ENCODE results near the gene RAPGEF1. TPM values are rescaled to one million over a fixed set of nuclear protein-coding genes. Genes with fewer than 3 reads are reported as not detected.

RAPGEF1 gene
- total RNA-seq, 2 experiments from 2014 or later: 118 to 243 TPM

DNA sequence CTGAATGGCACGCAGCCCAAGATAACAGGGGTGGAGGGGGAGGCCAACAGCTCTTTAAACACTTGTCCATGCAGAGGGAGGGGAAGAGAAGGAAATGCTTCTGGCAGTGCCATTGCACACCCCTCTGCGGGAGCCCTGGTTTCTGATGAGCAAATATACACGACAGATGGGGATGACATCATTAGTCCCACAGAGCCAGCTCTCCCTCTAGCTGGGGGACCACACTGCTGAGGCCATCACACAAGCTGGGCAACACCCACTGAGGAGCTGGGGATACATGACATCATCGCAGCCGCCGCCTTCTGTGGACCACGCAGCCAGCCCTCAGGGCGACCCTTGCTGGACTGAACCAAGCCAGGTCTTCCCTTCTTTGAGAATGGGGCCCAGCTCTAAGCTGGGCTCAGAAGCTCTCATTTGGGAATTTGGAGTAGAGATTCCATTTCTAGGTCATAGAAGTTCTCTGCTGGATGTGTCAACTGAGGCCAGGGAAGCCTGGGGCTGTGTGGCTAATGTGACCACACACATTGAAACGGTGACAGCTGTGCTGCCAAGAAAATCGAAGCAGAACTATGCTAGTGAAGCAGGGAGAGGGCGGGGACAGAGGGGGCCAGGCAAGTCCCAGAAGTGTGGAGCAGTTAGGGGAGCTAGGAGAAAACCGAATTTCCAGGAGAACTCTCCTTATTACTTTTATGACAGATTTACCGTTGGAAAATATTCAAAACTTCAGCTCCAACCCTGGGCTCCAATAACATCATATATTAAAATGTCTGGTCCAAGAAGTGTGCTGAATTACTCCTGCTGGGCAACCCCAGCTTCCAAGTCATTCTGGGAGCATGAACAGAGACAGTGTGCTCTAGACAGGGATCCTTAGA, 115.0 kb downstream of the RAPGEF1 start:
- POLR2A ChIA-PET: no interaction called here
- Histone ChIP-seq H2AFZ (ENCODE audit: low read length) (no peak overlapping the region), H3K4me3 (ENCODE audit: low read depth, low read length, poor library complexity, severe bottlenecking) (no peak overlapping the region), H3K36me3 (ENCODE audit: insufficient read depth, low read length) (peaks cover 98% of the 10 kb centered on the region), H3K9me2 (ENCODE audit: insufficient read depth, low read length) (no peaks in the 10 kb centered on the region), H4K20me1 (ENCODE audit: insufficient read depth, low read length) (0 out of 2 replicates have a peak, but pooled peaks cover 3% of the 10 kb centered on the region), H3K79me2 (ENCODE audit: insufficient read depth, low read depth, low read length) (no peaks in the 10 kb centered on the region), H3K27ac (ENCODE audit: low read depth, low read length, poor library complexity, severe bottlenecking) (no peak overlapping the region), H3K4me1 (ENCODE audit: insufficient read depth, low read length, poor library complexity, severe bottlenecking) (peaks cover 11% of the 10 kb centered on the region), H3K9me3 (ENCODE audit: low read length) (no peaks in the 10 kb centered on the region), H3K4me2 (ENCODE audit: low read length) (no peak overlapping the region)
- no peak for TF ChIP-seq CTCF (conservative IDR thresholded peaks at IDR 0.05; ENCODE audit: low read length)
- TF ChIP-seq EZH2phosphoT487 (IDR thresholded peaks at IDR 0.05; ENCODE audit: borderline replicate concordance, low read depth, low read length): no peak
- DNase-seq (ENCODE audit: low spot score): no peak
- no TSS peak for BruUV-seq (replicated peaks)
- CTCF ChIA-PET (ENCODE audit: unreplicated experiment): no interaction called here
- intact Hi-C loops (cut with micrococcal nuclease; ENCODE audit: unreplicated experiment): no loop called here

GRCh38 chr9:131623655-131624330, 116.1 kb downstream of the RAPGEF1 start:
- no TSS peak for BruUV-seq (replicated peaks)
- Histone ChIP-seq H2AFZ (ENCODE audit: low read length) (no peak overlapping the region), H3K4me2 (ENCODE audit: low read length) (no peak overlapping the region), H3K4me3 (ENCODE audit: low read depth, low read length, poor library complexity, severe bottlenecking) (no peak overlapping the region), H3K36me3 (ENCODE audit: insufficient read depth, low read length) (peaks cover 98% of the 10 kb centered on the region), H3K27ac (ENCODE audit: low read depth, low read length, poor library complexity, severe bottlenecking) (no peak overlapping the region), H4K20me1 (ENCODE audit: insufficient read depth, low read length) (0 out of 2 replicates have a peak, but pooled peaks cover 3% of the 10 kb centered on the region), H3K9me3 (ENCODE audit: low read length) (no peaks in the 10 kb centered on the region), H3K9me2 (ENCODE audit: insufficient read depth, low read length) (no peaks in the 10 kb centered on the region), H3K79me2 (ENCODE audit: insufficient read depth, low read depth, low read length) (no peaks in the 10 kb centered on the region), H3K4me1 (ENCODE audit: insufficient read depth, low read length, poor library complexity, severe bottlenecking) (peaks cover 11% of the 10 kb centered on the region)
- DNase-seq (ENCODE audit: low spot score): no peak
- CTCF ChIA-PET (ENCODE audit: unreplicated experiment): no interaction called here
- POLR2A ChIA-PET: no interaction called here
- TF ChIP-seq CTCF (conservative IDR thresholded peaks at IDR 0.05; ENCODE audit: low read length) (no peak), EZH2phosphoT487 (IDR thresholded peaks at IDR 0.05; ENCODE audit: borderline replicate concordance, low read depth, low read length) (no peak)
- intact Hi-C loops (cut with micrococcal nuclease; ENCODE audit: unreplicated experiment): no loop called here
